ENCODE data around the gene RARB.

RARB gene

GRCh38 chr3:25452740-25453139 lies 24.7 kb downstream of the RARB start:
- peaks cover 13% of the 10 kb centered on the region for H3K4me1 ChIP-seq (ENCODE audit: control insufficient read depth, insufficient read depth, low read length)
- H3K36me3 ChIP-seq (ENCODE audit: control insufficient read depth in 2 of 2, insufficient read depth in 1 of 2, low read length in 2 of 2): no peaks in the 10 kb centered on the region
- no peaks in the 10 kb centered on the region for H3K9me3 ChIP-seq (ENCODE audit: control insufficient read depth, insufficient read depth, low read depth, low read length)
- no peak overlapping the region for H3K4me3 ChIP-seq (ENCODE audit: low read depth, low read length)
- ChIA-PET POLR2A (no interaction called here), CTCF (no interaction called here)
- TF ChIP-seq TCF7L2 (IDR thresholded peaks at IDR 0.05; ENCODE audit: borderline replicate concordance, low read depth, low read length): no peak
- no peak for TF ChIP-seq GFI1B (tag by site-specific recombination; IDR thresholded peaks at IDR 0.05)
- no peak for TF ChIP-seq ZNF670 (tag by site-specific recombination; IDR thresholded peaks at IDR 0.05; ENCODE audit: low read depth)
- TF ChIP-seq ZNF623 (tag by site-specific recombination; IDR thresholded peaks at IDR 0.05): no peak
- no peak for TF ChIP-seq WT1 (tag by site-specific recombination; IDR thresholded peaks at IDR 0.05)
- no peak overlapping the region for H3K27ac ChIP-seq (ENCODE audit: extremely low read depth, low read depth, low read length)

GRCh38 chr3:25453619-25454004 lies 25.5 kb downstream of the RARB start:
- TF ChIP-seq ZNF223 (tag by site-specific recombination; IDR thresholded peaks at IDR 0.05): no peak
- Histone ChIP-seq H3K4me1 (ENCODE audit: control insufficient read depth, insufficient read depth, low read length) (peaks cover 13% of the 10 kb centered on the region), H3K27ac (ENCODE audit: extremely low read depth, low read depth, low read length) (no peak overlapping the region), H3K9me3 (ENCODE audit: control insufficient read depth, insufficient read depth, low read depth, low read length) (no peaks in the 10 kb centered on the region), H3K36me3 (ENCODE audit: control insufficient read depth in 2 of 2, insufficient read depth in 1 of 2, low read length in 2 of 2) (no peaks in the 10 kb centered on the region), H3K4me3 (ENCODE audit: low read depth, low read length) (no peak overlapping the region)
- CTCF ChIA-PET: interaction anchor here (0.6 kb wide), 1 partner anchor 1939 kb away, joined by 3 read pairs; no protein-coding TSS in a partner anchor
- POLR2A ChIA-PET: no interaction called here

- ChIA-PET CTCF (interaction anchor here (0.5 to 0.6 kb wide), 2 partner anchors 194 to 379 kb away, joined by 3 read pairs; no protein-coding TSS in a partner anchor), POLR2A (interaction anchor here (0.7 to 1.2 kb wide), 2 partner anchors 11 to 26 kb away, joined by 3 to 5 read pairs; partner anchors contain the start of gene RARB)
- H3K27ac ChIP-seq (ENCODE audit: extremely low read depth, low read depth, low read length): no peak overlapping the region
- H3K4me3 ChIP-seq (ENCODE audit: low read depth, low read length): no peak overlapping the region
- no peaks in the 10 kb centered on the region for H3K9me3 ChIP-seq (ENCODE audit: control insufficient read depth, insufficient read depth, low read depth, low read length)
- peaks cover 13% of the 10 kb centered on the region for H3K4me1 ChIP-seq (ENCODE audit: control insufficient read depth, insufficient read depth, low read length)
- no peaks in the 10 kb centered on the region for H3K36me3 ChIP-seq (ENCODE audit: control insufficient read depth in 2 of 2, insufficient read depth in 1 of 2, low read length in 2 of 2)
- TF ChIP-seq ZNF704 (tag by site-specific recombination; IDR thresholded peaks at IDR 0.05) (no peak), ZNF274 (IDR thresholded peaks at IDR 0.05; ENCODE audit: low read length) (no peak), ZNF274 (tag by site-specific recombination; IDR thresholded peaks at IDR 0.05; ENCODE audit: borderline replicate concordance) (no peak), YY2 (tag by site-specific recombination; IDR thresholded peaks at IDR 0.05) (no peak), ZNF843 (tag by site-specific recombination; IDR thresholded peaks at IDR 0.05) (no peak), ZNF660 (tag by site-specific recombination; IDR thresholded peaks at IDR 0.05) (no peak), ZNF433 (tag by site-specific recombination; IDR thresholded peaks at IDR 0.05; ENCODE audit: low read depth) (no peak), ZNF423 (tag by site-specific recombination; IDR thresholded peaks at IDR 0.05) (no peak), ZNF626 (tag by site-specific recombination; IDR thresholded peaks at IDR 0.05) (no peak), ZNF350 (tag by site-specific recombination; IDR thresholded peaks at IDR 0.05) (no peak), ZNF214 (tag by site-specific recombination; IDR thresholded peaks at IDR 0.05; ENCODE audit: borderline replicate concordance) (no peak), ZIC2 (tag by site-specific recombination; IDR thresholded peaks at IDR 0.05) (no peak), ZBTB7A (tag by site-specific recombination; IDR thresholded peaks at IDR 0.05; ENCODE audit: low read depth) (no peak), ZNF155 (tag by site-specific recombination; IDR thresholded peaks at IDR 0.05) (no peak), ZNF132 (tag by site-specific recombination; IDR thresholded peaks at IDR 0.05; ENCODE audit: borderline replicate concordance) (no peak), ZNF221 (tag by site-specific recombination; IDR thresholded peaks at IDR 0.05; ENCODE audit: borderline replicate concordance) (no peak), ZBTB49 (tag by site-specific recombination; IDR thresholded peaks at IDR 0.05; ENCODE audit: low read depth) (no peak), ZBTB11 (tag by site-specific recombination; conservative IDR thresholded peaks at IDR 0.05; ENCODE audit: low read depth) (no peak)
These were observed 26.2 kb downstream of the RARB start for GRCh38 chr3:25454005-25454927.
